ENCODE results near the gene CCNI2. TPM values are rescaled to one million over a fixed set of nuclear protein-coding genes. Genes with fewer than 3 reads are reported as not detected.

The CCNI2 gene
- total RNA-seq, 1 experiment from 2014 or later: 1.4 TPM

- Histone ChIP-seq H3K79me2 (ENCODE audit: insufficient read depth, low read length) (no peaks in the 10 kb centered on the region), H3K27ac (ENCODE audit: low read depth, low read length) (peak overlapping the region; percentile 14; the same call in 1 of the 2 replicates), H3K36me3 (ENCODE audit: control insufficient read depth in 1 of 2, insufficient read depth in 2 of 2, low read length in 2 of 2) (no peaks in the 10 kb centered on the region), H3K4me2 (ENCODE audit: low read length) (peak overlapping the region; percentile 99), H4K20me1 (ENCODE audit: insufficient read depth) (no peaks in the 10 kb centered on the region), H3K9ac (ENCODE audit: low read length) (no peak overlapping the region), H3K9me2 (ENCODE audit: insufficient read depth) (no peaks in the 10 kb centered on the region), H3K4me1 (ENCODE audit: control insufficient read depth in 1 of 2, insufficient read depth in 2 of 2, low read length in 2 of 2) (peaks cover 8 to 14% of the 10 kb centered on the region in 2 experiments; a peak in 3 of 4 replicates), H3K27me3 (ENCODE audit: insufficient read depth, low read length) (no peaks in the 10 kb centered on the region), H2AFZ (ENCODE audit: low read depth, low read length, poor library complexity, severe bottlenecking) (no peak overlapping the region), H3K9me3 (ENCODE audit: control insufficient read depth in 1 of 2, insufficient read depth in 1 of 2, low read depth in 1 of 2, low read length in 2 of 2) (no peaks in the 10 kb centered on the region), H3K4me3 (replicated peaks in 1 of 2; ENCODE audit: low read depth in 1 of 2, low read length in 2 of 2) (peak overlapping the region in 1 of 2 experiments; percentile 74; a peak in 3 of 4 replicates)
- TF ChIP-seq EZH2 (IDR thresholded peaks at IDR 0.05) (no peak), ZNF274 (IDR thresholded peaks at IDR 0.05; ENCODE audit: low read depth, low read length) (no peak), JUND (IDR thresholded peaks at IDR 0.05) (no peak), EZH2phosphoT487 (IDR thresholded peaks at IDR 0.05; ENCODE audit: borderline replicate concordance) (no peak), EGR1 (IDR thresholded peaks at IDR 0.05; ENCODE audit: low read depth) (no peak), ZBTB33 (IDR thresholded peaks at IDR 0.05; ENCODE audit: extremely low read depth, insufficient replicate concordance, low read length) (no peak), CBX3 (IDR thresholded peaks at IDR 0.05; ENCODE audit: low read depth) (no peak), FOSL1 (IDR thresholded peaks at IDR 0.05; ENCODE audit: low read depth) (no peak), RAD21 (IDR thresholded peaks at IDR 0.05; ENCODE audit: low read depth) (no peak), SRF (IDR thresholded peaks at IDR 0.05; ENCODE audit: low read depth) (no peak), SP1 (IDR thresholded peaks at IDR 0.05; ENCODE audit: low read depth) (no peak), POLR2A (IDR thresholded peaks at IDR 0.05; ENCODE audit: borderline replicate concordance, extremely low read depth, insufficient read depth, insufficient read length) (no peak), POLR2AphosphoS5 (IDR thresholded peaks at IDR 0.05; ENCODE audit: low read depth, low read length) (no peak), ZFX (IDR thresholded peaks at IDR 0.05) (no peak)
- TF ChIP-seq, protein P1, sequence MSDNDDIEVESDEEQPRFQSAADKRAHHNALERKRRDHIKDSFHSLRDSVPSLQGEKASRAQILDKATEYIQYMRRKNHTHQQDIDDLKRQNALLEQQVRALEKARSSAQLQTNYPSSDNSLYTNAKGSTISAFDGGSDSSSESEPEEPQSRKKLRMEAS (IDR thresholded peaks at IDR 0.05): no peak
- TF ChIP-seq, protein P2, sequence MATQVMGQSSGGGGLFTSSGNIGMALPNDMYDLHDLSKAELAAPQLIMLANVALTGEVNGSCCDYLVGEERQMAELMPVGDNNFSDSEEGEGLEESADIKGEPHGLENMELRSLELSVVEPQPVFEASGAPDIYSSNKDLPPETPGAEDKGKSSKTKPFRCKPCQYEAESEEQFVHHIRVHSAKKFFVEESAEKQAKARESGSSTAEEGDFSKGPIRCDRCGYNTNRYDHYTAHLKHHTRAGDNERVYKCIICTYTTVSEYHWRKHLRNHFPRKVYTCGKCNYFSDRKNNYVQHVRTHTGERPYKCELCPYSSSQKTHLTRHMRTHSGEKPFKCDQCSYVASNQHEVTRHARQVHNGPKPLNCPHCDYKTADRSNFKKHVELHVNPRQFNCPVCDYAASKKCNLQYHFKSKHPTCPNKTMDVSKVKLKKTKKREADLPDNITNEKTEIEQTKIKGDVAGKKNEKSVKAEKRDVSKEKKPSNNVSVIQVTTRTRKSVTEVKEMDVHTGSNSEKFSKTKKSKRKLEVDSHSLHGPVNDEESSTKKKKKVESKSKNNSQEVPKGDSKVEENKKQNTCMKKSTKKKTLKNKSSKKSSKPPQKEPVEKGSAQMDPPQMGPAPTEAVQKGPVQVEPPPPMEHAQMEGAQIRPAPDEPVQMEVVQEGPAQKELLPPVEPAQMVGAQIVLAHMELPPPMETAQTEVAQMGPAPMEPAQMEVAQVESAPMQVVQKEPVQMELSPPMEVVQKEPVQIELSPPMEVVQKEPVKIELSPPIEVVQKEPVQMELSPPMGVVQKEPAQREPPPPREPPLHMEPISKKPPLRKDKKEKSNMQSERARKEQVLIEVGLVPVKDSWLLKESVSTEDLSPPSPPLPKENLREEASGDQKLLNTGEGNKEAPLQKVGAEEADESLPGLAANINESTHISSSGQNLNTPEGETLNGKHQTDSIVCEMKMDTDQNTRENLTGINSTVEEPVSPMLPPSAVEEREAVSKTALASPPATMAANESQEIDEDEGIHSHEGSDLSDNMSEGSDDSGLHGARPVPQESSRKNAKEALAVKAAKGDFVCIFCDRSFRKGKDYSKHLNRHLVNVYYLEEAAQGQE (IDR thresholded peaks at IDR 0.05; ENCODE audit: low read depth): no peak
- TF ChIP-seq, protein P3, sequence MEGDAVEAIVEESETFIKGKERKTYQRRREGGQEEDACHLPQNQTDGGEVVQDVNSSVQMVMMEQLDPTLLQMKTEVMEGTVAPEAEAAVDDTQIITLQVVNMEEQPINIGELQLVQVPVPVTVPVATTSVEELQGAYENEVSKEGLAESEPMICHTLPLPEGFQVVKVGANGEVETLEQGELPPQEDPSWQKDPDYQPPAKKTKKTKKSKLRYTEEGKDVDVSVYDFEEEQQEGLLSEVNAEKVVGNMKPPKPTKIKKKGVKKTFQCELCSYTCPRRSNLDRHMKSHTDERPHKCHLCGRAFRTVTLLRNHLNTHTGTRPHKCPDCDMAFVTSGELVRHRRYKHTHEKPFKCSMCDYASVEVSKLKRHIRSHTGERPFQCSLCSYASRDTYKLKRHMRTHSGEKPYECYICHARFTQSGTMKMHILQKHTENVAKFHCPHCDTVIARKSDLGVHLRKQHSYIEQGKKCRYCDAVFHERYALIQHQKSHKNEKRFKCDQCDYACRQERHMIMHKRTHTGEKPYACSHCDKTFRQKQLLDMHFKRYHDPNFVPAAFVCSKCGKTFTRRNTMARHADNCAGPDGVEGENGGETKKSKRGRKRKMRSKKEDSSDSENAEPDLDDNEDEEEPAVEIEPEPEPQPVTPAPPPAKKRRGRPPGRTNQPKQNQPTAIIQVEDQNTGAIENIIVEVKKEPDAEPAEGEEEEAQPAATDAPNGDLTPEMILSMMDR (IDR thresholded peaks at IDR 0.05 in 2 of 3, conservative IDR thresholded peaks at IDR 0.05 in 1 of 3; ENCODE audit: borderline replicate concordance in 1 of 3, insufficient read depth in 1 of 3, low read depth in 2 of 3, low read length in 2 of 3): no peak
- CTCF ChIA-PET: interaction anchor here (1.4 to 1.6 kb wide), 2 partner anchors 59 to 72 kb away, joined by 5 to 6 read pairs; no protein-coding TSS in a partner anchor
- RAD21 ChIA-PET (ENCODE audit: low non-redundant PET in 1 of 2, low total read pairs in 2 of 2, uncharacterized antibody in 2 of 2, unreplicated experiment in 2 of 2): no interaction called here
- ATAC-seq (no peak), DNase-seq (ENCODE audit: low read depth, low spot score) (no peak)
- POLR2A ChIA-PET: interaction anchor here (2.0 kb wide), 1 partner anchor 10 kb away, joined by 5 read pairs; the partner anchor contains the start of gene KIF3A
- no TSS peak for BruUV-seq (replicated peaks)
- intact Hi-C loops (cut with micrococcal nuclease): no loop called here
These were observed 602 bp downstream of the CCNI2 start for GRCh38 chr5:132747616-132748440.
